GM19043 (cell line): ENCODE data around the gene RCL1.

Source experiments
- ATAC-seq: cut with Tn5 transposase; IDR thresholded peaks from one replicate; pipeline ENCODE4 v1.9.1; 2021; ENCODE audit warnings: low read depth; ENCODE audit not compliant: unreplicated experiment

RCL1 gene

GRCh38 chr9:4805191-4805918, 12.6 kb downstream of the RCL1 start:
- ATAC-seq, result no peak

- ATAC-seq, result no peak
Measured at GRCh38 chr9:4810565-4810964, 17.8 kb downstream of the RCL1 start.

GRCh38 chr9:4811824-4812223, 19.1 kb downstream of the RCL1 start:
- no peak for ATAC-seq

GRCh38 chr9:4812858-4813257, 20.1 kb downstream of the RCL1 start:
- ATAC-seq, result no peak

GRCh38 chr9:4814913-4815312, 22.2 kb downstream of the RCL1 start:
- ATAC-seq, result no peak

GRCh38 chr9:4815381-4815956, 22.7 kb downstream of the RCL1 start:
- ATAC-seq, result no peak

GRCh38 chr9:4820168-4820567, 27.4 kb downstream of the RCL1 start:
- no peak for ATAC-seq

GRCh38 chr9:4821133-4821532, 28.4 kb downstream of the RCL1 start:
- ATAC-seq, result no peak

- ATAC-seq, result no peak
Measured at GRCh38 chr9:4822057-4822456, 29.3 kb downstream of the RCL1 start.

GRCh38 chr9:4826417-4827166, 33.8 kb downstream of the RCL1 start:
- ATAC-seq, result no peak

- ATAC-seq, result no peak
Measured at GRCh38 chr9:4827224-4827623, 34.5 kb downstream of the RCL1 start.

GRCh38 chr9:4828761-4829160, 36.0 kb downstream of the RCL1 start:
- ATAC-seq, result no peak

- ATAC-seq, result no peak
Measured at GRCh38 chr9:4829969-4830368, 37.2 kb downstream of the RCL1 start.

- ATAC-seq, result no peak
Measured at GRCh38 chr9:4830699-4831098, 38.0 kb downstream of the RCL1 start.

- no peak for ATAC-seq
Measured at GRCh38 chr9:4831119-4831518, 38.4 kb downstream of the RCL1 start.

- no peak for ATAC-seq
Measured at GRCh38 chr9:4831944-4832343, 39.2 kb downstream of the RCL1 start.

GRCh38 chr9:4832786-4833579, 40.2 kb downstream of the RCL1 start:
- ATAC-seq, result no peak

- ATAC-seq, result no peak
Measured at GRCh38 chr9:4833781-4834560, 41.2 kb downstream of the RCL1 start.

GRCh38 chr9:4836676-4837075, 43.9 kb downstream of the RCL1 start:
- ATAC-seq, result no peak
